Hepatic stellate cell (primary cell): ENCODE measurements around the gene LRRC57.

Experiments used
- DNase-seq: peaks from one replicate; pipeline ENCODE4 v3.0.0; 2011; ENCODE audit warnings: low spot score

LRRC57 gene

DNA sequence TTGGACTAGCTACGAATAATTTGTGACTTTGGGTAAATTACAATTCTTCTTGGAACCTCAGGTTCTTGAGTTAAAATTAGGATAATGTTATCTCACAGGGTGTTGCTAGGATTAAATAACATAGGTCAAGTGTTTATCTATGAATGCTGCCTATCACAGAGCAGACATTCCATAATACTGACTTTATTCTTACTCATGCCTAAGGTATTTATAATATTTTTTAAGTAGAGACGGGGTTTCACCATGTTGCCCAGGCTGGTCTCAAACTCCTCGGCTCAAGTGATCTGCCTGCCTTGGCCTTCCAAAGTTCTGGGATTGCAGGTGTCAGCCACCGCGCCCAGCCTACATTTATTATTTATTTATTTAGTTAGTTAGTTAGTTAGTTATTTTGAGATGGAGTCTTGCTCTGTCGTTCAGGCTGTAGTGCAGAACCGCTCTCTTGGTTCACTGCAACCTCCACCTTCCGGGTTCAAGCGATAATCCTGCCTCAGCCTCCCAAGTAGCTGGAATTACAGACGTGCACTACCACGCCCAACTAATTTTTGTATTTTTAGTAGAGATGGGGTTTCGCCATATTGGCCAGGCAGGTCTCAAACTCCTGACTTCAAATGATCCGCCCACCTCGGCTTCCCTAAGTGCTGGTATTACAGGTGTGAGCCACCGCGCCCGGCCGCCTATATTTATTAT lies 56.9 kb downstream of the LRRC57 start:
- DNase-seq, result peak; percentile 81

DNA sequence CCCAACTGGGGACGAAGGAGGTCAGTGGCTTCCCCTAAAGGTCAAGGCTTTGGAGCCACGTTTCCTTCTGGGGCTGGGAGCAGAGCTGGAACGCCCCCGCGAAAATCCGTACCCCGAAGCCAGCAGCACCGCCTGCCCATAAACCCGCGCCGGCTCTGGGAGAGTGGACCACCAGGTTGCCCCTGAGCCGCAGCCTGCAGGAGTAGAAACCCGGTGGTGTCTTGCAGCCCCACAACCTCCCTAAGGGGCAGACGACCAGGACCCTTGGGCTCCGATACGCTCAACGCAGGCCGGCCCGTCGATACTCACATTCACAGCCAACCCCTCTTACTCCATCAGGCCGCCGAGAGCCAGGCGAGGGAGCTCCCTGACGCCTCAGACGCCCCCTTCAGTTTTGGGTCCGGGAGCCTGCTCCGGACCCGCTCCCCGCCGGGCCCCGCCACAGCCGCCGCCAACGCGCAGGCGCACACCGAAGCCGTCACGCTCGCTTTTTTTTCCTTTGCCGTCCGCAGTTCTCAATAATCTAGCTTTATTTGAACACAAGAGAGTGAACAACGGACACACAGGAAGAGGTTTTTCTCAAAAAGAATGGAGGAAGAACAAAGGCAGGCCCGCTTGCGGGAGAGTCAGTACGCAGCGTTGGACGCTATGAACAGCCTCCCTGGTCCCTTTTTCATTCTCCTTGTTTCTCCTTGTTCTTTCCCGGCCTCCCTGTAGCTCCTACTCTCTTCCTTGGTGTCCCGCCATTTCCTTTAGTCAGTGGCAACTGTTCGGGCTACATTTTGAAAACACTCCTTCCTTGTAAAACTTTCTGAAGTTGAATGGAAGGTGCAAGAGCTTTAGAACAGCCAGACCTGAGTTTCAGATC lies 57.7 kb downstream of the LRRC57 start, which contains the start of gene ZNF106:
ZNF106 (minus strand) TSS at position 471 of the 868 bp plus-strand sequence. CDS start 18,852 bp downstream, outside the sequence.
- DNase-seq, result peak; percentile 84

DNA sequence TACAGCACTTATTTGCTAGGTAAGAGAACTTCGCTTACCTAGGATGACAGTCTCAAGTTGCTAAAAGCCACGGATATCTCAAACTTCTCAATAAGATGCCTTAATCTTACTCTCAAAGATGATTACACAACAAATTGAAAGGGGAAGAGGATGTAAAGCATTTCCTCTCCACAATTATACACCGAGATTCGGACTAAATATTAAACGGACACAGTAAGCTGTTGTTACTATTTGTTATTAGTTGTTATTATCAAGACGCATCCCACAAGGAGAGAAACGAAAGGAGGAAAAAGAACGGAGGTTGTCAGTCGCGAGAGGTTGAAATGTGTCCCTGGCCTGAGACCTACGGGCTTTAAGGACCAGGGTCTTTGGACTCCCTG lies 58.3 kb downstream of the LRRC57 start:
- DNase-seq, result peak; percentile 16
